SH-SY5Y (cell line): ENCODE data around the gene SMIM1.

Source experiments
- GATA2 ChIP-seq: IDR thresholded peaks from 2 replicates; pipeline ENCODE4 v1.6.1; 2011; ENCODE audit warnings: mild to moderate bottlenecking, low read depth, low read length
- GATA3 ChIP-seq: IDR thresholded peaks from 2 replicates; pipeline ENCODE4 v1.6.1; 2011; ENCODE audit warnings: low read depth, mild to moderate bottlenecking, low read length, moderate library complexity

DNA sequence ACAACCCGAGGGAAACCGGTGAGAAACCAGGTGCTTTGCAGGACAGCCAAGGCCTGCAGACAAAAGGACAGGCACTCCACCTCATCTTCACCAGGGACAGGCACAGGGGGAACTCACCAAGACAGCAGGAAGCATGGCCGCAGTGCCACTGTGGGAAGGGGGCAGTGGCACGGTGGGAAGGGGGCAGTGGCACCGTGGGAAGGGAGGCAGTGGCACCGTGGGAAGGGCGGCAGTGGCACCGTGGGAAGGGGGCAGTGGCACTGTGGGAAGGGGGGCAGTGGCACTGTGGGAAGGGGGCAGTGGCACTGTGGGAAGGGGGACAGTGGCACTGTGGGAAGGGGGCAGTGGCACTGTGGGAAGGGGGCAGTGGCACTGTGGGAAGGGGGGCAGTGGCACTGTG lies 52.1 kb downstream of the SMIM1 start:
- TF ChIP-seq GATA3 (no peak), GATA2 (no peak)
